Endothelial cell of umbilical vein (primary cell): Measurements from ENCODE around the gene FAR1.

Experiments
- JUN ChIP-seq: IDR thresholded peaks from 2 replicates; pipeline ENCODE4 v1.6.1; 2011; ENCODE audit warnings: borderline replicate concordance, low read depth; ENCODE audit not compliant: insufficient read length, insufficient read depth
- TF ChIP-seq, protein P1 (sequence below), 2 donors: IDR thresholded peaks; 1 replicate in 1 of 2; 2 replicates in 1 of 2; pipeline ENCODE4 v1.5.1; 2011; ENCODE audit warnings: low read length in 2 of 2, mild to moderate bottlenecking in 2 of 2, moderate library complexity in 2 of 2, control low read depth in 1 of 2, inconsistent platforms in 1 of 2, low read depth in 1 of 2; ENCODE audit not compliant: insufficient read depth in 1 of 2; ENCODE audit errors: extremely low read depth in 1 of 2

GRCh38 chr11:13699870-13700269, 31.4 kb downstream of the FAR1 start:
- TF ChIP-seq, protein P1, sequence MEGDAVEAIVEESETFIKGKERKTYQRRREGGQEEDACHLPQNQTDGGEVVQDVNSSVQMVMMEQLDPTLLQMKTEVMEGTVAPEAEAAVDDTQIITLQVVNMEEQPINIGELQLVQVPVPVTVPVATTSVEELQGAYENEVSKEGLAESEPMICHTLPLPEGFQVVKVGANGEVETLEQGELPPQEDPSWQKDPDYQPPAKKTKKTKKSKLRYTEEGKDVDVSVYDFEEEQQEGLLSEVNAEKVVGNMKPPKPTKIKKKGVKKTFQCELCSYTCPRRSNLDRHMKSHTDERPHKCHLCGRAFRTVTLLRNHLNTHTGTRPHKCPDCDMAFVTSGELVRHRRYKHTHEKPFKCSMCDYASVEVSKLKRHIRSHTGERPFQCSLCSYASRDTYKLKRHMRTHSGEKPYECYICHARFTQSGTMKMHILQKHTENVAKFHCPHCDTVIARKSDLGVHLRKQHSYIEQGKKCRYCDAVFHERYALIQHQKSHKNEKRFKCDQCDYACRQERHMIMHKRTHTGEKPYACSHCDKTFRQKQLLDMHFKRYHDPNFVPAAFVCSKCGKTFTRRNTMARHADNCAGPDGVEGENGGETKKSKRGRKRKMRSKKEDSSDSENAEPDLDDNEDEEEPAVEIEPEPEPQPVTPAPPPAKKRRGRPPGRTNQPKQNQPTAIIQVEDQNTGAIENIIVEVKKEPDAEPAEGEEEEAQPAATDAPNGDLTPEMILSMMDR (IDR thresholded peaks at IDR 0.05; ENCODE audit: extremely low read depth in 1 of 2, insufficient read depth in 1 of 2, low read depth in 1 of 2, low read length in 2 of 2), result no peak
- TF ChIP-seq JUN, result no peak
